GM12891 (cell line): ENCODE results near the gene AUNIP.

ENCODE experiments used
- PAX5 ChIP-seq: IDR thresholded peaks from 2 replicates; pipeline ENCODE4 v1.6.1; 2011; ENCODE audit warnings: low read length, moderate library complexity, mild to moderate bottlenecking; ENCODE audit not compliant: insufficient read depth, severe bottlenecking
- POLR2A ChIP-seq: IDR thresholded peaks from 2 replicates; pipeline ENCODE4 v1.6.1; 2011; ENCODE audit warnings: low read depth, low read length, control low read depth
- POLR2AphosphoS5 ChIP-seq: IDR thresholded peaks from 2 replicates; pipeline ENCODE4 v1.6.1; 2011; ENCODE audit warnings: low read depth, low read length, control low read depth

GRCh38 chr1:25800703-25801377 lies 58.4 kb downstream of the AUNIP start:
- TF ChIP-seq POLR2A (no peak), POLR2AphosphoS5 (no peak), PAX5 (no peak)
